H1 (cell line): ENCODE data around the gene ZNF407. TPM values are rescaled to one million over a fixed set of nuclear protein-coding genes. Genes with fewer than 3 reads are reported as not detected.

ENCODE experiments used
- CTCF ChIA-PET: fragments of 300-600 bp; sonication (Branson Sonifier 250); formaldehyde crosslinking; loops from one replicate; lab custom pipeline; 2021; ENCODE audit not compliant: partially characterized antibody; lab: Charles Lee
- POLR2A ChIA-PET: fragments of 300-600 bp; sonication (Branson Sonifier 250); formaldehyde crosslinking; loops from one replicate; lab custom pipeline; 2021; ENCODE audit warnings: inconsistent platforms; ENCODE audit not compliant: partially characterized antibody; lab: Charles Lee
- DNase-seq, 2 experiments: peaks; one replicate each; pipeline versions ENCODE4 v3.0.0 to v3.0.0-alpha.2; 2010 to 2022; ENCODE audit warnings: low spot score in 2 of 2, low read depth in 1 of 2, mixed read lengths in 1 of 2
- FAIRE-seq: peaks from 2 replicates; lab custom pipeline; 2011; peaks lifted over from hg19 to GRCh38; lab: Jason Lieb, UNC
- H2AFZ ChIP-seq: 2 replicates; pipeline ENCODE4 v1.8.1; 2012; ENCODE audit warnings: low read length, inconsistent platforms
- H2AK5ac ChIP-seq: 2 replicates; pipeline ENCODE4 v1.6.1; 2013; ENCODE audit warnings: low read depth, low read length
- H2BK120ac ChIP-seq: replicated peaks from 2 replicates; pipeline ENCODE3; 2013; ENCODE audit warnings: low read depth, low read length, inconsistent platforms
- H2BK12ac ChIP-seq: 2 replicates; pipeline ENCODE4 v1.6.1; 2013; ENCODE audit warnings: low read depth, low read length
- H2BK15ac ChIP-seq: 2 replicates; pipeline ENCODE4 v1.6.1; 2013; ENCODE audit warnings: low read length
- H2BK20ac ChIP-seq: 2 replicates; pipeline ENCODE4 v1.6.1; 2013; ENCODE audit warnings: low read length
- H2BK5ac ChIP-seq: 2 replicates; pipeline ENCODE4 v1.6.1; 2013; ENCODE audit warnings: low read depth, low read length
- H3K14ac ChIP-seq: 2 replicates; pipeline ENCODE4 v1.6.1; 2013; ENCODE audit warnings: inconsistent platforms; ENCODE audit not compliant: insufficient read length
- H3K18ac ChIP-seq: 2 replicates; pipeline ENCODE4 v1.6.1; 2013; ENCODE audit warnings: low read length; ENCODE audit errors: extremely low read depth
- H3K23ac ChIP-seq: 2 replicates; pipeline ENCODE4 v1.6.1; 2013; ENCODE audit warnings: inconsistent platforms; ENCODE audit not compliant: insufficient read length
- H3K23me2 ChIP-seq: 2 replicates; pipeline ENCODE4 v1.6.1; 2013; ENCODE audit warnings: low read depth, low read length
- H3K27ac ChIP-seq: 2 replicates; pipeline ENCODE4 v1.6.1; 2011; ENCODE audit warnings: low read depth, low read length, inconsistent platforms
- H3K27me3 ChIP-seq, 4 experiments: replicated peaks in 1 of 4; 1 replicate in 1 of 4; 2 replicates in 3 of 4; pipeline versions ENCODE4 v1.6.1 to v1.8.1; 2011 to 2013; ENCODE audit warnings: low read length in 3 of 4, mild to moderate bottlenecking in 3 of 4, inconsistent platforms in 2 of 4, mixed read lengths in 2 of 4, moderate library complexity in 1 of 4; ENCODE audit not compliant: control insufficient read depth in 3 of 4, insufficient read depth in 3 of 4; ENCODE audit errors: extremely low read depth in 1 of 4
- H3K36me3 ChIP-seq, 4 experiments: 2 replicates each; pipeline versions ENCODE4 v1.6.1 to v1.8.1; 2011 to 2013; ENCODE audit warnings: mild to moderate bottlenecking in 4 of 4, low read length in 3 of 4, moderate library complexity in 2 of 4, control low read depth in 1 of 4, inconsistent platforms in 1 of 4; ENCODE audit not compliant: insufficient read depth in 4 of 4, control insufficient read depth in 2 of 4
- H3K4ac ChIP-seq: replicated peaks from 2 replicates; pipeline ENCODE3; 2013; ENCODE audit warnings: low read length, low read depth, mixed read lengths, inconsistent platforms; ENCODE audit not compliant: insufficient read length
- H3K4me1 ChIP-seq, 4 experiments: replicated peaks in 1 of 4; 1 replicate in 1 of 4; 2 replicates in 3 of 4; pipeline versions ENCODE4 v1.6.1 to v1.8.1; 2011 to 2013; ENCODE audit warnings: low read length in 3 of 4, inconsistent platforms in 2 of 4, mixed read lengths in 1 of 4; ENCODE audit not compliant: insufficient read depth in 4 of 4, control insufficient read depth in 3 of 4
- H3K4me2 ChIP-seq, 2 experiments: 2 replicates each; pipeline versions ENCODE4 v1.6.1 to v1.8.1; 2011 to 2013; ENCODE audit warnings: low read depth in 2 of 2, low read length in 2 of 2, control low read depth in 1 of 2, inconsistent platforms in 1 of 2, mild to moderate bottlenecking in 1 of 2; ENCODE audit not compliant: insufficient read depth in 1 of 2
- H3K4me3 ChIP-seq, 4 experiments: fragments of 200-600, 300-600 bp in 1 of 4; sonication (generic), shearing (Covaris generic), sonication (Bioruptor Twin) in 1 of 4; 2 replicates each; pipeline versions ENCODE4 v1.5.1 to v1.8.1; 2011 to 2016; ENCODE audit warnings: low read length in 4 of 4, low read depth in 3 of 4, control low read depth in 2 of 4, inconsistent platforms in 2 of 4, mild to moderate bottlenecking in 2 of 4, mixed read lengths in 1 of 4, moderate library complexity in 1 of 4; ENCODE audit not compliant: insufficient read depth in 2 of 4; ENCODE audit errors: extremely low read depth in 1 of 4
- H3K56ac ChIP-seq: replicated peaks from 2 replicates; pipeline ENCODE3; 2013; ENCODE audit warnings: low read depth, mild to moderate bottlenecking, mixed read lengths, low read length, inconsistent platforms; ENCODE audit not compliant: insufficient read length
- H3K79me1 ChIP-seq: 2 replicates; pipeline ENCODE4 v1.6.1; 2013; ENCODE audit warnings: low read depth, low read length, control low read depth
- H3K79me2 ChIP-seq, 2 experiments: 2 replicates each; pipeline versions ENCODE4 v1.6.1 to v1.8.1; 2012 to 2013; ENCODE audit warnings: low read length in 2 of 2, mild to moderate bottlenecking in 2 of 2, inconsistent platforms in 1 of 2; ENCODE audit not compliant: insufficient read depth in 2 of 2, control insufficient read depth in 1 of 2
- H3K9ac ChIP-seq, 4 experiments: replicated peaks in 1 of 4; 1 replicate in 1 of 4; 2 replicates in 3 of 4; pipeline versions ENCODE4 v1.6.1 to v1.8.1; 2011 to 2013; ENCODE audit warnings: low read depth in 3 of 4, low read length in 3 of 4, control low read depth in 2 of 4, mild to moderate bottlenecking in 2 of 4, moderate library complexity in 2 of 4, inconsistent platforms in 1 of 4; ENCODE audit errors: extremely low read depth in 1 of 4
- H3K9me3 ChIP-seq, 2 experiments: 2 replicates each; pipeline versions ENCODE4 v1.6.1 to v1.8.1; 2012 to 2013; ENCODE audit warnings: mild to moderate bottlenecking in 2 of 2, moderate library complexity in 2 of 2, control low read depth in 1 of 2, inconsistent platforms in 1 of 2, low read depth in 1 of 2, low read length in 1 of 2, mixed read lengths in 1 of 2; ENCODE audit not compliant: insufficient read depth in 2 of 2
- H4K20me1 ChIP-seq, 2 experiments: replicated peaks in 1 of 2; 2 replicates each; pipeline versions ENCODE3 to v1.8.1; 2011 to 2013; ENCODE audit warnings: inconsistent platforms in 2 of 2, low read length in 2 of 2, mild to moderate bottlenecking in 1 of 2; ENCODE audit not compliant: insufficient read depth in 2 of 2, control insufficient read depth in 1 of 2
- H4K5ac ChIP-seq: 2 replicates; pipeline ENCODE4 v1.6.1; 2013; ENCODE audit warnings: low read length, low read depth, mixed read lengths, inconsistent platforms; ENCODE audit not compliant: insufficient read length
- H4K8ac ChIP-seq: 2 replicates; pipeline ENCODE4 v1.8.0; 2013; ENCODE audit warnings: mild to moderate bottlenecking, moderate library complexity, low read length, inconsistent platforms; ENCODE audit not compliant: insufficient read depth; ENCODE audit errors: extremely low read depth
- H4K91ac ChIP-seq: replicated peaks from 2 replicates; pipeline ENCODE3; 2013; ENCODE audit warnings: low read length, mixed read lengths, inconsistent platforms; ENCODE audit not compliant: insufficient read length
- ATF3 ChIP-seq: IDR thresholded peaks from 2 replicates; pipeline ENCODE4 v1.6.1; 2011; ENCODE audit warnings: low read depth, mild to moderate bottlenecking, low read length; ENCODE audit not compliant: insufficient read depth
- CBX5 ChIP-seq: fragments of 300-800, 300-1000 bp; sonication (generic); IDR thresholded peaks from 2 replicates; pipeline ENCODE4 v1.7.1; 2016; ENCODE audit warnings: antibody characterized with exemption, low read length, low read depth
- FOSL1 ChIP-seq: IDR thresholded peaks from 2 replicates; pipeline ENCODE4 v1.6.1; 2011; ENCODE audit warnings: mild to moderate bottlenecking, low read depth, low read length, moderate library complexity; ENCODE audit not compliant: insufficient read depth
- JUN ChIP-seq: IDR thresholded peaks from 2 replicates; pipeline ENCODE4 v1.6.1; 2011; ENCODE audit warnings: low read depth, mild to moderate bottlenecking, improper control_type of control experiment, low read length
- KDM1A ChIP-seq: fragments of 200-600, 300-600 bp; sonication (generic); IDR thresholded peaks from 2 replicates; pipeline ENCODE4 v1.7.1; 2016; ENCODE audit warnings: mild to moderate bottlenecking, low read length, borderline replicate concordance
- KDM5A ChIP-seq: fragments of 200-600 bp; IDR thresholded peaks from 2 replicates; pipeline ENCODE4 v1.7.1; 2012; ENCODE audit warnings: mild to moderate bottlenecking, low read length, inconsistent platforms, mixed read lengths
- MAX ChIP-seq: IDR thresholded peaks from 2 replicates; pipeline ENCODE4 v1.6.1; 2012; ENCODE audit warnings: inconsistent platforms
- SIRT6 ChIP-seq: IDR thresholded peaks from one replicate; pipeline ENCODE4 v1.7.1; 2012; ENCODE audit warnings: low read length, inconsistent platforms
- SIX5 ChIP-seq: IDR thresholded peaks from 2 replicates; pipeline ENCODE4 v1.6.1; 2011; ENCODE audit warnings: mild to moderate bottlenecking, low read depth, low read length
- SP1 ChIP-seq: IDR thresholded peaks from 2 replicates; pipeline ENCODE4 v1.6.1; 2011; ENCODE audit warnings: low read depth, low read length
- YY1 ChIP-seq: IDR thresholded peaks from 2 replicates; pipeline ENCODE4 v1.6.1; 2011; ENCODE audit warnings: low read depth, mild to moderate bottlenecking, low read length
- WGBS, 2 experiments: shearing (Covaris generic) in 1 of 2; methylation state at CpG; one replicate each; pipeline versions ENCODE4 v1.1.6 to v1.1.7; 2013 to 2015; ENCODE audit warnings: low lambda C conversion rate in 2 of 2, mixed read lengths in 2 of 2, inconsistent platforms in 1 of 2, low coverage in 1 of 2, missing lambda C conversion rate in 1 of 2; ENCODE audit not compliant: insufficient replicate concordance in 2 of 2, insufficient coverage in 1 of 2, insufficient read length in 1 of 2; ENCODE audit errors: extremely low coverage in 1 of 2, missing lambda C conversion rate in 1 of 2; 5-methylcytosine and 5-hydroxymethylcytosine counted together
- polyA plus RNA-seq, 7 experiments: library from polyadenylated mRNA; depleted of rRNA in 3 of 7; stranded (reverse) in 5 of 7; unstranded in 2 of 7; fragments of >200 nt in 5 of 7; fragments of 200-250 nt in 2 of 7; gene quantifications; 1 replicate in 5 of 7; 2 replicates in 1 of 7; 4 replicates in 1 of 7; pipeline versions ENCODE4 v1.2.1 to v1.2.3, GENCODE V29; 2011 to 2013; ENCODE audit warnings: missing spikeins in 2 of 7, mixed read lengths in 2 of 7
- total RNA-seq: library from RNA; stranded (reverse); fragmentation: NEBNext Ultra II Directional; extraction: Animal tissue kit (Norgen Biotek cat#: 25700); gene quantifications from 2 replicates; pipeline ENCODE4 v1.2.1, GENCODE V29; 2021

The ZNF407 gene
- total and polyA plus RNA-seq, 2 of the 8 experiments (the other 6 are each of a cell fraction or from before 2014, with no cell fraction given): 1.5 to 6.8 TPM

- Histone ChIP-seq H3K18ac (no peak overlapping the region), H3K23me2 (no peaks in the 10 kb centered on the region), H2BK15ac (no peak overlapping the region), H3K27ac (no peak overlapping the region), H4K20me1 (no peaks in the 10 kb centered on the region), H4K8ac (no peak overlapping the region), H3K4me1 (peaks cover 0 to 3% (median 0%) of the 10 kb centered on the region in 4 experiments; a peak in 2 of 7 replicates), H2AK5ac (no peak overlapping the region), H3K14ac (no peak overlapping the region), H3K4me3 (no peak overlapping the region), H3K27me3 (no peaks in the 10 kb centered on the region), H2BK12ac (no peak overlapping the region), H3K4ac (no peak overlapping the region), H2BK20ac (no peak overlapping the region), H4K5ac (no peak overlapping the region), H3K79me2 (no peaks in the 10 kb centered on the region), H2BK5ac (no peak overlapping the region), H3K9me3 (no peaks in the 10 kb centered on the region), H3K79me1 (no peaks in the 10 kb centered on the region; the same call in 1 of the 2 replicates), H4K91ac (no peak overlapping the region), H3K9ac (no peak overlapping the region), H3K4me2 (no peak overlapping the region), H3K23ac (no peak overlapping the region), H3K56ac (no peak overlapping the region), H3K36me3 (no peaks in the 10 kb centered on the region; a peak in 1 of 8 replicates), H2BK120ac (no peak overlapping the region), H2AFZ (no peak overlapping the region)
- ChIA-PET CTCF (interaction anchor here (0.8 to 1.0 kb wide), 2 partner anchors 25 to 218 kb away, joined by 3 read pairs; no protein-coding TSS in a partner anchor), POLR2A (no interaction called here)
- FAIRE-seq (no peak), DNase-seq (no peak)
- no peak for TF ChIP-seq CBX5
- no peak for TF ChIP-seq YY1
- no peak for TF ChIP-seq KDM5A
- no peak for TF ChIP-seq KDM1A
- TF ChIP-seq SIRT6: no peak
- no peak for TF ChIP-seq ATF3
- TF ChIP-seq JUN: no peak
- no peak for TF ChIP-seq SIX5
- no peak for TF ChIP-seq FOSL1
- TF ChIP-seq SP1: no peak
- no peak for TF ChIP-seq MAX
- WGBS, 2 experiments: 100% methylated on average over 1 of the region's 1 CpG; no CpG with 5 or more reads in 1 of the 2 experiments
These were observed 116.5 kb downstream of the ZNF407 start for GRCh38 chr18:74714120-74714519.
